Measurements from ENCODE around the gene GLIPR2.
"Not testable (repeated sequence)": the region's sequence is repeated elsewhere in the genome, so short reads cannot be mapped to it uniquely, and the experiment has no call there.

The GLIPR2 gene, protein sequence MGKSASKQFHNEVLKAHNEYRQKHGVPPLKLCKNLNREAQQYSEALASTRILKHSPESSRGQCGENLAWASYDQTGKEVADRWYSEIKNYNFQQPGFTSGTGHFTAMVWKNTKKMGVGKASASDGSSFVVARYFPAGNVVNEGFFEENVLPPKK

DNA sequence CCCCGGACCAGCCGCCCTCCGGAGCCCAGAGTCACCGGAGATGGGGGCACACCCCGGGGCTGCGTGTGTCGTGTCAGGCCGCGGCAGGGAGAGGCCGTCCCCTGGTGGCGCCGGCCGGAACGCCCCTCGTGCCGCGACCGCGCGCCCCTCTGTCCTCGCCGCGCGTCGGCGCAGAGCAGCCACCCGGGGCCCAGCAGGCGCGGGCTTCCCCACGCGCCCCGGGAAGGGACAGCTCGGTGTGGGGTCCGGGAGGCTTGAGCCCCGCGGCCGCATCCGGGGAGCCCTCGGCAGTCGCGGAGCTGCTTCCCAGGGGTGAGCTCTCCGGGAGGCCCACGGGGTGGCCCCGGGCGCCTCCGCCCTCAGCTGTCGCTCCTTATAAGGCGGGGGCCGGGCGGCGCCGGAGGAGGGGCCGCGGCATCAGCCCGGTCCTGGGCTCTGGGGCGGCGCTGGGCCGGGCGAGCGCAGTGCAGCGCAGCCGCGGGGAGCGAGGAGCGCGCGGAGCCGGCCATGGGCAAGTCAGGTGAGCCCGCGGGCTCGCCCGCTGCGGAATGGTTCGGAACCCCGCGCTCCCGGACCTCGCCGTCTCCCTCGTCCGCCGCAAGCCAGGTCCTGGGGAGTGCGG, at the start of gene GLIPR2:
TSS of gene GLIPR2 (plus strand) at position 462 of the 622 bp plus-strand sequence. CDS start at position 508, 46 bp downstream.
- peak; percentile 46 for DNase-seq

- not testable (repeated sequence) for DNase-seq
Observed at GRCh38 chr9:36087054-36087453, 49.5 kb upstream of the GLIPR2 start.

GRCh38 chr9:36088020-36088419, 48.5 kb upstream of the GLIPR2 start:
- DNase-seq, result no peak

GRCh38 chr9:36091026-36091953, 45.2 kb upstream of the GLIPR2 start:
- no peak for DNase-seq

DNA sequence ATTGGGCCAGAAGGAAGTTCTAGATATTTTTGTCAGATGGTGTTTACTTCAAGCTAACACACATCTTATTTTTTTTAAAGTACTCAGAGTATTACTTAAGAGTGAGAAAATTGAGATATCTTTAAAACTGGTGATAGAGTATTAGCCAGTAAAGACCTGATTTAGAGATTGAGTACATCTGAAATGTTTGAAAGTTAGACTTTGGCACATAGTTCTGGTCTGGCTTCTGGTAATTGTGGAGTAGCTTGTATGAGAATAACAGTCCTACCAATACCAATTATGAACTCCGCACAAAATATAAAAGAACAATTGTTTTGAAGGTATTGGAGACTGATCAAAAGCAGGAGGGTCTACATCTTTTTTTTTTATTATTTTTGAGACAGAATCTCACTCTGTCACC, 44.5 kb upstream of the GLIPR2 start:
- DNase-seq, result no peak

DNA sequence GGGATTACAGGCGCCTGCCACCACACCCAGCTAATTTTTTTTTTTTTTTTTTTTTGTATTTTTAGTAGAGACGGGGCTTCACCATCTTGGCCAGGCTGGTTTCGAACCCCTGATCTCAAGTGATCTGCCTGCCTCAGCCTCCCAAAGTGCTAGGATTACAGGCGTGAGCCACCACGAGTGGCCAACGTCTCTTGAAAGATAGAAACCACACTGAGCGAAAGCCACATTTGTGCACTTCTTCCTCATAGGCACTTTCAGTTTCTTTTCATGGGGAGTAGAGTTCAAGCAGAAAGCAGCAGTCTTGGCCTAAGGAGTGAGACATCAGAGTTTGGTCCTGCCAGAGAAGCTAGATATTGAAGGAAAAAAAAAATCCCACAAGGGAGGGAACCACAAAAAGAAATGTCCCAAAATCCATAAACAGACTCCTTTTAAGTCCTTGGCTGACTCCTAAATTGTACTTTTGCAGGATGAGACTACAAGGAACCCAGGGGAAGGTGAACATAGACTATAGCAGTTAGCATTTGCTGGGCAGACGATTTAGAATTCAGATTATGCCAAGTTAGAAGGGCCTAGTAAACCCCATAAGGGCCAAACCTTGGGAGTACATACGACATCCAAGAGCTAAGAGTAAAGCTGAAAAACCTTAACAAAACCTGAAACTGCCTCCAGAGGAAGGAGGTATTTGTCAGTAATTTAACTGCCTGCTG, 43.9 kb upstream of the GLIPR2 start:
- peak; percentile 97 for DNase-seq

- DNase-seq, result peak; percentile 64
Observed at GRCh38 chr9:36093384-36093783, 43.1 kb upstream of the GLIPR2 start.

DNA sequence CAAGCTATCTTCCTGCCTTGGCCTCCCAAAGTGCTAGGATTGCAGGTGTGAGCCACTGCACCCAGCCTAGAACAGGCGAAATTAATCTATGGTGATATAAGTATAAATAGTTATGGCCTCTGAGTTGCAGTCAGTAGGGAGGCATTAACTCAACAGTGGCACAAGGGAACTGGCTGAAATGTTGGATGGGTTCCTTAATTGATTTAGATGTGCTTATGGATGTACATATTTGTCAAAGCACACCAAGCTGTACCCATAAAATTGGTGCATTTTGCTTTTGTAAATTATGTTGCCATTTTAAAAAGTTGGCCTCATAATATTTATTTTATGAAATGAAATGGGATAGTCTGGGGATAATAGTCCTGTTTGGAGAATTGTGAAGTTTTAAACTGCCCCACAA, 36.8 kb upstream of the GLIPR2 start:
- DNase-seq, result no peak

DNA sequence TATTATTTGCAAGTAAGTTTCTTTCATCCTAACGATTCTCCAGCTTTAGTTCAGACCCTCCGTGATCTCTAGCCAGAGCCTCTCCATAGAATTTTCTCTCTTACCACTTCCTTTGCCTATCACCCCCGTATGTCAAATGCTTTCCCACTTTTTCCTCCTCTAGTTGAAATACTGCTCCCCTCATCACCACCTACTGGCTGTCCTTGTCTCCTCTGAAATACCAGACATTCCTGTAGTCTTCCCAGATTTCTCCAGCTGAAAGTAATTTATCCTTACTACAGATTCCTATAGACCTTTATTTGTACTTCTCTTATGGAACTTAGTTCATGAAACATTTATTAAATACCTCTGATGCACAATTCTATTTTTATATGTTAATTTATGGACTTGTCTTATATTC, 36.0 kb upstream of the GLIPR2 start:
- no peak for DNase-seq

DNA sequence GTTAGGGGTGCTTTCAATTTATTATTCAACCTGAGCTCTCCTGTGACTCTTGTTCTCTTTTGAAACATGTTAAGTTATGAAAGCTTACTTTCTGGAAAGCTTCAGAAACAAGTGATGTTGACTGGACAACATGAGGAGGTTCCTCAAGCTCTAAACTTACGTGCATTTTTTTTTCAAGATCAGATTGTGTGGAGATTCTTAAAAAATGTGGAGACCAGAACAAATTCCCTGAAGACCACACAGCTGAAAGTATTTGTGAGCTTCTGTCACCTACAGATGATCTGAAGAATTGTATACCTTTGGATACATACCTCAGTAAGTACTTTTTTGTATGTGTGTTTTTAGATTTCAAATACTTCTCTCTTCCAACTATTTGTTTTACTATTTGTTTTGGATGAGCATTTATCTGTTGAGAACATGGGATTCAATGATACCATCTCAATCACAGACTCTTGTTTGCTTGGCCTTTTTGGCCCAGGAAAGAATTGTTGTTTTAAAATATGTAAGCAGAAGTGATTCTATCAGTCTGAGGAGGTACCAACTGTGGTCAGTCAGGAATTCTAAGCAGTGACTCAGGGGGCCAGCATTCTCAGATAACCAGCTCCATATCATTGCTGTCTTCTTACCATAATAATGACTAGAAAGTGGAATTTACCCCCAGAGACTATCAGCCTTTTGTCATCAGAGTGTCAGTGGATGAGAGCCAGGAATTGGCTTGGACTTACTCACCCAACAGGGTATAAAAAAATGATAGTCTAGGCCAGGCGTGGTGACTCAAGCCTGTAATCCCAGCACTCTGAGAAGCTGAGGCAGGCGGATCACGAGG, 34.4 kb upstream of the GLIPR2 start:
- peak; percentile 18 for DNase-seq

DNA sequence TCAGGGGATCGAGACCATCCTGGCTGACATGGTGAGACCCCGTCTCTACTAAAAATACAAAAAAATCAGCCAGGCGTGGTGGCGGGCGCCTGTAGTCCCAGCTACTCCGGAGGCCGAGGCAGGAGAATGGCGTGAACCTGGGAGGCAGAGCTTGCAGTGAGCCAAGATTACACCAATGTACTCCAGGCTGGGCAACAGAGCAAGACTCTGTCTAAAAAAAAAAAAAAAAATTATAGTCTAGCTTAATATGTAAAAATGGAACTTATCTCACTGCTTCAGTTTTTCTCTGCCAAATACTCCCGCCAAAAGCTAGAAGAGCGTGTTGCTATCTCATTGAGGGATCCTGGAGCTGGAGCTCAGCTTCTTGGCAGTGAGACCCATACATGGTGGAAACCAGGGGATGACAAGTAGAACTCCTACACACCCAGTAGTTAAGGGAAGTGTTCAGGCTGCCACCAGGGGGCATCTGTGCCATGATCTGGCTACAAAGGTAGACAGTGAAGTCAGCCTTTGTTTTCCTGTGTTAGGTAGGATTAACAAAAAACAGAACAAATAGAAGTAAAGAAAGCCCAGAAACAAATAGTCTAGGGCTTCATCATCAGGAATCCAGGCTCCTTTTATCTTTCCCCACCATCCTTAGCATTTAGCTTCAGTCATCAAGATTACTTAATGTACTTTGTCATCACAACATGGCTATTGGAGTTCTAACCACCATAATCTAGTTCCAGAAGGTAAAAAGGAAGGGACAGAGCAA, 33.6 kb upstream of the GLIPR2 start:
- peak; percentile 68 for DNase-seq

- no peak for DNase-seq
Observed at GRCh38 chr9:36109071-36109470, 27.5 kb upstream of the GLIPR2 start.

GRCh38 chr9:36110434-36110833, 26.1 kb upstream of the GLIPR2 start:
- DNase-seq, result no peak

GRCh38 chr9:36112516-36112915, 24.0 kb upstream of the GLIPR2 start:
- no peak for DNase-seq

GRCh38 chr9:36113999-36114398, 22.5 kb upstream of the GLIPR2 start:
- no peak for DNase-seq

DNA sequence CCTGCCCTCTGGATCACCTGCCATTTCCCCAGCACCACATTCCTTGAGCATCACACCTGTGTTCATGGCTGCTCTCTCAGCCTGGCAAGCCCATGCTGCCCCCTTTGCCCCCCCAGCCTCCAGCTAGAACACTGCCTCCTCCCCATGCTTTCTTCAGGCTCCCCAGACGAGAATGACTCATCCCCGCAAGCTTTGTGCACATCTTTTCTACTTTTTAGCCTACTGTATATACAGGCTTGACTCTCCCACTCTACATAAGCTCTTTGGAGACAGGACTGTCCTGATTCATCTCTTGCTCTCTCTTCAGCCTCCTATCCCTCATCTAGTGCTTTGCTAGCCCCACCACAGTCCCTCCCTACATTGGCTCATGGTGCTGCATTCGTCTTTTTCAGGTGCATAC, 19.9 kb upstream of the GLIPR2 start:
- DNase-seq, result no peak

- DNase-seq, result no peak
Observed at GRCh38 chr9:36118201-36118600, 18.3 kb upstream of the GLIPR2 start.

GRCh38 chr9:36118706-36119105, 17.8 kb upstream of the GLIPR2 start:
- DNase-seq, result no peak

DNA sequence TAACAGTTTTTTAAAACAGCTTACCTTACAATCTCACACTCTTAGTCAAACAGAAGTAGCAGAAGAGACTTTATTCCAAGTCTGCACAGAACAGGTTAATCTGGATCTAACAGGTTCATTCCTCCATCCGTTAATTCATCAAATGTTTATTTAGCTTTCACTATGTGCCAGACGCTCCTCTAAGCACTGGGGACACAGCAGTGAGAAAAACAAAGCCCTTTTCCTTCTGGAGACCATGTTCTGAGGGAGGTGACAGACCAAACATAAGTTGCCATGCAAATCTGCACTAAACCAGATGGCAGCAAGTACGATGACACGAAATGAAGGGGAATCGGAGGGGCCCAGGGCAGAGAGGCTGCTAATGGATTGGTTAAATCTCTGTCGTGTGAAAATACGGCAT, 17.1 kb upstream of the GLIPR2 start:
- no peak for DNase-seq

- no peak for DNase-seq
Observed at GRCh38 chr9:36120705-36121104, 15.8 kb upstream of the GLIPR2 start.

GRCh38 chr9:36121971-36122370, 14.6 kb upstream of the GLIPR2 start:
- DNase-seq, result no peak

- no peak for DNase-seq
Observed at GRCh38 chr9:36123515-36123914, 13.0 kb upstream of the GLIPR2 start.
